Ovary (tissue), 9 donors: ENCODE results near the gene DCDC2C. TPM values are rescaled to one million over a fixed set of nuclear protein-coding genes. Genes with fewer than 3 reads are reported as not detected.

ENCODE experiments used
- DNase-seq, 5 donors: peaks; one replicate each; pipeline ENCODE4 v3.0.0-alpha.2; 2019 to 2020
- H3K27ac ChIP-seq, 2 donors: fragments of 200-600 bp; one replicate each; pipeline versions ENCODE4 v1.5.1 to v1.8.0; 2019 to 2022
- H3K27me3 ChIP-seq: fragments of 200-600 bp; one replicate; pipeline ENCODE4 v1.8.0; 2022
- H3K36me3 ChIP-seq: fragments of 200-600 bp; sonication (generic); one replicate; pipeline ENCODE4 v1.5.1; 2019
- H3K4me1 ChIP-seq: one replicate; pipeline ENCODE4 v1.8.1; 2013; ENCODE audit warnings: mild to moderate bottlenecking, moderate library complexity; ENCODE audit not compliant: insufficient read depth
- H3K4me3 ChIP-seq: fragments of 200-600 bp; sonication (generic); one replicate; pipeline ENCODE4 v1.5.1; 2017
- H3K9me3 ChIP-seq, 2 donors: fragments of 200-600 bp in 1 of 2; sonication (generic) in 1 of 2; one replicate each; pipeline versions ENCODE4 v1.5.1 to v1.8.1; 2013 to 2019; ENCODE audit warnings: mild to moderate bottlenecking in 1 of 2, moderate library complexity in 1 of 2
- EP300 ChIP-seq: sonication (generic); formaldehyde crosslinking; IDR thresholded peaks from one replicate; pipeline ENCODE4 v1.6.1; 2017; ENCODE audit warnings: antibody characterized with exemption
- POLR2A ChIP-seq: fragments of 450-650 bp; IDR thresholded peaks from one replicate; pipeline ENCODE4 v1.6.1; 2017; ENCODE audit warnings: antibody characterized with exemption, mild to moderate bottlenecking, moderate library complexity
- WGBS, 3 donors: extraction: QIAGEN DNeasy Blood & Tissue Kit in 1 of 3; methylation state at CpG; one replicate each; pipeline versions ENCODE4 v1.1.5 to v1.1.7; 2013 to 2017; 5-methylcytosine and 5-hydroxymethylcytosine counted together
- intact Hi-C, 4 donors: fragments of 100-400 bp; cut with DNase I; formaldehyde crosslinking; loops; one replicate each; pipeline versions ENCODE4 v1.11.0 to v1.15.1; 2022 to 2023
- polyA plus RNA-seq, 2 donors: library from polyadenylated mRNA; stranded (reverse); fragments of 200-250 nt in 1 of 2; fragments of 350-450 nt in 1 of 2; fragmentation: Illumina TruSeq in 1 of 2; extraction: RNeasy Lipid Tissue Mini Kit (QIAGEN cat#74804) in 1 of 2; gene quantifications; one replicate each; pipeline ENCODE4 v1.2.3, GENCODE V29; 2013 to 2014
- total RNA-seq, 7 donors: library from RNA; depleted of rRNA in 2 of 7; stranded (reverse); fragments of >200 nt in 2 of 7; fragmentation: NEBNext Ultra II Directional in 3 of 7; extraction: Animal tissue kit (Norgen Biotek cat#: 25700) in 3 of 7; gene quantifications; one replicate each; pipeline versions ENCODE4 v1.1.0 to v1.2.4, GENCODE V29; 2016 to 2023
- TF ChIP-seq, protein P1 (sequence below), 3 donors: fragments of 450-650 bp in 2 of 3; fragments of 200-600 bp in 1 of 3; IDR thresholded peaks; one replicate each; pipeline versions ENCODE4 v1.5.1 to v1.8.0; 2016 to 2022; ENCODE audit warnings: antibody characterized with exemption in 3 of 3, mild to moderate bottlenecking in 1 of 3
- donor health status: DM: no; HTN: no; CAD: no; lungs with moderate emphysema.
- donor health status: DM: no; HTN: no; CAD: no.
- donor health status: Bipolar disorder and iron deficiency.
- donor health status: DM: yes; HTN: yes; CAD: no.
- donor health status: DM: no; HTN: no; CAD: no.
- donor health status: DM: yes; HTN: yes; CAD: no.

The DCDC2C gene
- total and polyA plus RNA-seq, 9 donors, result 0.11 to 0.95 (median 0.42) TPM; not detected in 6

- intact Hi-C loops, result no loop called here
- TF ChIP-seq, protein P1, sequence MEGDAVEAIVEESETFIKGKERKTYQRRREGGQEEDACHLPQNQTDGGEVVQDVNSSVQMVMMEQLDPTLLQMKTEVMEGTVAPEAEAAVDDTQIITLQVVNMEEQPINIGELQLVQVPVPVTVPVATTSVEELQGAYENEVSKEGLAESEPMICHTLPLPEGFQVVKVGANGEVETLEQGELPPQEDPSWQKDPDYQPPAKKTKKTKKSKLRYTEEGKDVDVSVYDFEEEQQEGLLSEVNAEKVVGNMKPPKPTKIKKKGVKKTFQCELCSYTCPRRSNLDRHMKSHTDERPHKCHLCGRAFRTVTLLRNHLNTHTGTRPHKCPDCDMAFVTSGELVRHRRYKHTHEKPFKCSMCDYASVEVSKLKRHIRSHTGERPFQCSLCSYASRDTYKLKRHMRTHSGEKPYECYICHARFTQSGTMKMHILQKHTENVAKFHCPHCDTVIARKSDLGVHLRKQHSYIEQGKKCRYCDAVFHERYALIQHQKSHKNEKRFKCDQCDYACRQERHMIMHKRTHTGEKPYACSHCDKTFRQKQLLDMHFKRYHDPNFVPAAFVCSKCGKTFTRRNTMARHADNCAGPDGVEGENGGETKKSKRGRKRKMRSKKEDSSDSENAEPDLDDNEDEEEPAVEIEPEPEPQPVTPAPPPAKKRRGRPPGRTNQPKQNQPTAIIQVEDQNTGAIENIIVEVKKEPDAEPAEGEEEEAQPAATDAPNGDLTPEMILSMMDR (IDR thresholded peaks at IDR 0.05), result no peak
- TF ChIP-seq EP300 (no peak), POLR2A (no peak)
- 20 to 46% (median 24%) methylated on average over 3 of the region's 3 CpGs for WGBS, 3 donors
Measured at GRCh38 chr2:3683748-3684454, 19.5 kb upstream of the DCDC2C start.

GRCh38 chr2:3689998-3690748 is 13.2 kb upstream of the DCDC2C start:
- TF ChIP-seq, protein P1 (IDR thresholded peaks at IDR 0.05), result no peak
- TF ChIP-seq EP300 (no peak), POLR2A (no peak)
- Histone ChIP-seq H3K4me3 (no peak overlapping the region), H3K9me3 (no peaks in the 10 kb centered on the region), H3K36me3 (no peaks in the 10 kb centered on the region), H3K4me1 (no peaks in the 10 kb centered on the region), H3K27ac (no peak overlapping the region), H3K27me3 (no peaks in the 10 kb centered on the region)
- DNase-seq, result no peak
- intact Hi-C loops, result no loop called here

More at GRCh38 chr2:3683748-3684454, 19.5 kb upstream of the DCDC2C start:
- no peak overlapping the region for H3K4me3 ChIP-seq
- H3K27ac ChIP-seq, result no peak overlapping the region
- no peaks in the 10 kb centered on the region for H3K9me3 ChIP-seq
- no peaks in the 10 kb centered on the region for H3K4me1 ChIP-seq
- no peaks in the 10 kb centered on the region for H3K27me3 ChIP-seq
- H3K36me3 ChIP-seq, result no peaks in the 10 kb centered on the region
- DNase-seq, result no peak

DNA sequence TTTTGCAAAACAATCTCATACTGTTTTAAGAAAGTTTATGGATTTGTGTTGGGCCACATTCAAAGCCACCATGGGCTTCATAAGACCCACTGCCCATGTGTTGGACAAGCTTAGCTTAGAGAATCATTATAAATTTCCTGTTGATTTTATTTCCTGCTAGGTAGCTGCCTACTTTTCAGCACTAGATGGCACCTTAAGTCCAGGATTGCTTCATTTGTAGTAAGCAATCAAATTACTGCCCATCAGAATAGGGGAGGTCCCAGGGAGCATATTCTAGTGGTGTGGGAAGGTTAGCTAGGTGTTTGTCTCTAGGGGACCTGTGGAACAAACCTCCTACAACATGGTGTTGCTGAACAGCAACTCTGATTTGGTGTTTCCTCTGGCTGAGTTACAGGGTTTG is 11.0 kb upstream of the DCDC2C start:
- intact Hi-C loops, result no loop called here

GRCh38 chr2:3696545-3696944 is 6.8 kb upstream of the DCDC2C start:
- no peaks in the 10 kb centered on the region for H3K27me3 ChIP-seq
- DNase-seq, result no peak
- H3K36me3 ChIP-seq, result no peaks in the 10 kb centered on the region
- TF ChIP-seq, protein P1 (IDR thresholded peaks at IDR 0.05), result no peak
- TF ChIP-seq EP300, result no peak
- TF ChIP-seq POLR2A, result no peak
- H3K4me1 ChIP-seq, result peaks cover 3% of the 10 kb centered on the region
- H3K4me3 ChIP-seq, result no peak overlapping the region
- 21 to 47% (median 27%) methylated on average over 3 of the region's 3 CpGs for WGBS, 3 donors
- intact Hi-C loops, result no loop called here
- H3K27ac ChIP-seq, result no peak overlapping the region
- no peaks in the 10 kb centered on the region for H3K9me3 ChIP-seq

More for the DNA sequence above, 11.0 kb upstream of the DCDC2C start:
- no peak overlapping the region for H3K27ac ChIP-seq
- H3K9me3 ChIP-seq, result no peaks in the 10 kb centered on the region
- DNase-seq, result no peak
- no peaks in the 10 kb centered on the region for H3K36me3 ChIP-seq
- H3K27me3 ChIP-seq, result no peaks in the 10 kb centered on the region
- TF ChIP-seq EP300, result no peak
- TF ChIP-seq, protein P1 (IDR thresholded peaks at IDR 0.05), result no peak
- TF ChIP-seq POLR2A, result no peak
- H3K4me1 ChIP-seq, result peaks cover 3% of the 10 kb centered on the region
- H3K4me3 ChIP-seq, result no peak overlapping the region
